WTC11 (cell line): Measurements from ENCODE around the gene DMGDH. TPM values are rescaled to one million over a fixed set of nuclear protein-coding genes. Genes with fewer than 3 reads are reported as not detected.

Experiments
- ATAC-seq: fragments of 200-7000 bp; cut with Tn5 transposase; 2 replicates; pipeline ENCODE4 v1.10.0; 2021; ENCODE audit warnings: mild to moderate bottlenecking, moderate library complexity
- CTCF ChIA-PET: fragments of 300-600 bp; sonication (Branson Sonifier 250); formaldehyde crosslinking; loops from one replicate; lab custom pipeline; 2021; ENCODE audit warnings: antibody characterized with exemption; lab: Charles Lee
- POLR2A ChIA-PET: fragments of 350-600 bp; sonication (Branson Sonifier 250); formaldehyde crosslinking; loops from one replicate; lab custom pipeline; 2021; ENCODE audit warnings: antibody characterized with exemption; lab: Charles Lee
- DNase-seq: peaks from one replicate; pipeline ENCODE4 v3.0.0; 2021; ENCODE audit warnings: low spot score
- H3K27ac Mint-ChIP-seq: 2 replicates; pipeline ENCODE4 v1.8.0; 2021; ENCODE audit warnings: mixed read lengths
- H3K27me3 Mint-ChIP-seq: 2 replicates; pipeline ENCODE4 v1.8.0; 2021; ENCODE audit warnings: low read depth, mild to moderate bottlenecking, moderate library complexity, mixed read lengths
- H3K36me3 Mint-ChIP-seq: 2 replicates; pipeline ENCODE4 v1.8.0; 2021; ENCODE audit warnings: mixed read lengths
- H3K4me1 Mint-ChIP-seq: 2 replicates; pipeline ENCODE4 v1.8.0; 2022; ENCODE audit warnings: mixed read lengths
- H3K4me3 Mint-ChIP-seq: 2 replicates; pipeline ENCODE4 v1.8.0; 2021; ENCODE audit warnings: mild to moderate bottlenecking, moderate library complexity, mixed read lengths
- H3K9me3 Mint-ChIP-seq: 2 replicates; pipeline ENCODE4 v1.8.0; 2021; ENCODE audit warnings: mixed read lengths
- ATF1 ChIP-seq: sonication (generic); formaldehyde crosslinking; IDR thresholded peaks from 2 replicates; pipeline ENCODE4 v1.8.1; 2023; ENCODE audit warnings: mild to moderate bottlenecking, moderate library complexity, missing genetic modification reagents
- ATF3 ChIP-seq: sonication (generic); formaldehyde crosslinking; conservative IDR thresholded peaks from 2 replicates; pipeline ENCODE4 v1.8.1; 2022; ENCODE audit warnings: mild to moderate bottlenecking, missing genetic modification reagents
- CBFB ChIP-seq: sonication (generic); formaldehyde crosslinking; IDR thresholded peaks from 2 replicates; pipeline ENCODE4 v1.8.1; 2022; ENCODE audit warnings: mild to moderate bottlenecking, low read depth, missing genetic modification reagents
- CREB1 ChIP-seq: sonication (generic); formaldehyde crosslinking; IDR thresholded peaks from 2 replicates; pipeline ENCODE4 v1.8.0; 2023; ENCODE audit warnings: mild to moderate bottlenecking, missing genetic modification reagents
- ELF4 ChIP-seq: sonication (generic); formaldehyde crosslinking; IDR thresholded peaks from 2 replicates; pipeline ENCODE4 v1.8.1; 2022; ENCODE audit warnings: low read depth, mild to moderate bottlenecking, moderate library complexity, missing genetic modification reagents
- FOXK1 ChIP-seq: sonication (generic); formaldehyde crosslinking; IDR thresholded peaks from 2 replicates; pipeline ENCODE4 v1.8.0; 2022; ENCODE audit warnings: mild to moderate bottlenecking, moderate library complexity, missing genetic modification reagents
- FOXP1 ChIP-seq: sonication (generic); formaldehyde crosslinking; IDR thresholded peaks from 2 replicates; pipeline ENCODE4 v1.8.0; 2022; ENCODE audit warnings: missing genetic modification reagents, mild to moderate bottlenecking, moderate library complexity, borderline replicate concordance
- GTF2I ChIP-seq: fragments of 250-450 bp; sonication (Bioruptor Pico); conservative IDR thresholded peaks from 2 replicates; pipeline ENCODE4 v1.4.0; 2021; ENCODE audit warnings: mild to moderate bottlenecking
- JAZF1 ChIP-seq: fragments of 250-450 bp; sonication (Bioruptor Pico); IDR thresholded peaks from 2 replicates; pipeline ENCODE4 v1.9.0; 2021; ENCODE audit warnings: moderate library complexity, mild to moderate bottlenecking, inconsistent platforms
- KAT7 ChIP-seq: sonication (generic); formaldehyde crosslinking; IDR thresholded peaks from 2 replicates; pipeline ENCODE4 v1.8.1; 2023; ENCODE audit warnings: missing genetic modification reagents, mild to moderate bottlenecking, borderline replicate concordance
- NFATC4 ChIP-seq: fragments of 250-450 bp; sonication (Bioruptor Pico); IDR thresholded peaks from 2 replicates; pipeline ENCODE4 v1.9.0; 2021; ENCODE audit warnings: mild to moderate bottlenecking
- NFYB ChIP-seq: sonication (generic); formaldehyde crosslinking; conservative IDR thresholded peaks from 2 replicates; pipeline ENCODE4 v1.8.0; 2022; ENCODE audit warnings: low read depth, missing genetic modification reagents
- SP1 ChIP-seq: sonication (generic); formaldehyde crosslinking; conservative IDR thresholded peaks from 2 replicates; pipeline ENCODE4 v1.8.1; 2022; ENCODE audit warnings: missing genetic modification reagents
- ZNF263 ChIP-seq: sonication (generic); formaldehyde crosslinking; IDR thresholded peaks from 2 replicates; pipeline ENCODE4 v1.8.1; 2022; ENCODE audit warnings: low read depth, mild to moderate bottlenecking, moderate library complexity, missing genetic modification reagents
- ZNF423 ChIP-seq: fragments of 250-450 bp; sonication (Bioruptor Pico); IDR thresholded peaks from 2 replicates; pipeline ENCODE4 v2.1.2; 2022; ENCODE audit warnings: mild to moderate bottlenecking, moderate library complexity
- ZNF671 ChIP-seq: fragments of 250-450 bp; sonication (Bioruptor Pico); IDR thresholded peaks from 2 replicates; pipeline ENCODE4 v1.8.0; 2021; ENCODE audit warnings: mild to moderate bottlenecking
- total RNA-seq: library from RNA; stranded (reverse); gene quantifications from 3 replicates; pipeline ENCODE4 v1.2.3, GENCODE V29; 2021
- TF ChIP-seq, protein P1 (sequence below): sonication (generic); formaldehyde crosslinking; IDR thresholded peaks from 2 replicates; pipeline ENCODE4 v1.8.1; 2023; ENCODE audit warnings: mild to moderate bottlenecking, missing genetic modification reagents
- TF ChIP-seq, protein P2 (sequence below): sonication (generic); formaldehyde crosslinking; conservative IDR thresholded peaks from 2 replicates; pipeline ENCODE4 v1.8.1; 2023; ENCODE audit warnings: mild to moderate bottlenecking, low read depth, missing genetic modification reagents, moderate library complexity
- TF ChIP-seq, protein P3 (sequence below): fragments of 200-600 bp; IDR thresholded peaks from 2 replicates; pipeline ENCODE4 v1.8.0; 2022; ENCODE audit warnings: antibody characterized with exemption

The DMGDH gene
- total RNA-seq, 1 experiment from 2014 or later: 0.35 TPM

- peak; percentile 83 for ATAC-seq
These were observed 48.5 kb downstream of the DMGDH start for GRCh38 chr5:79020861-79021561.

DNA sequence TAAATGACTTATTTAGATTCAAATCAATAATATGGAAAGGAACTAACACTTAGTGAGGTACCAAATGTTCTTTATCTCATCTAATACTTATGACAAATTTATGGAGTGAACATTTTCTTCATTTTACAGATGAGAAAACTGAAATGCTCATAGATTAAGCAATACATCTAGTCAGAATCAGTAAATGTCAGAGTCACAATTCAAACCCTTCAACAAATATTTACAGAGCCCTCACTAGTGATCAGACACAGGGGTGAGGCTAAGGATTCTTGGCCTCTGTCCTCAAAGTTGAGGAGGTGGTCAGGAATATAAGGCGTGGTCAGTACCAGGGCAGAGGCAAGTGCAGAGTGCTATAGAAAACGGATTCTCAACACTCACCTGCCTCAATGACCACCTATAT is 54.8 kb downstream of the DMGDH start:
- ChIA-PET POLR2A (no interaction called here), CTCF (interaction anchor here (2.1 kb wide), 1 partner anchor 10 kb away, joined by 8 read pairs; no protein-coding TSS in a partner anchor)
- peaks cover 27% of the 10 kb centered on the region for H3K9me3 Mint-ChIP-seq
- ATAC-seq: no peak
- H3K36me3 Mint-ChIP-seq: peaks cover 11% of the 10 kb centered on the region
- no peak for DNase-seq
- H3K4me1 Mint-ChIP-seq: no peaks in the 10 kb centered on the region
- H3K27me3 Mint-ChIP-seq: no peaks in the 10 kb centered on the region
- no peak overlapping the region for H3K4me3 Mint-ChIP-seq
- H3K27ac Mint-ChIP-seq: no peak overlapping the region
- TF ChIP-seq CBFB (CRISPR knock-in tag): no peak
- no peak for TF ChIP-seq SP1 (CRISPR knock-in tag)
- TF ChIP-seq ATF3 (CRISPR knock-in tag): no peak
- TF ChIP-seq ZNF423 (CRISPR knock-in tag): no peak
- TF ChIP-seq, protein P1, sequence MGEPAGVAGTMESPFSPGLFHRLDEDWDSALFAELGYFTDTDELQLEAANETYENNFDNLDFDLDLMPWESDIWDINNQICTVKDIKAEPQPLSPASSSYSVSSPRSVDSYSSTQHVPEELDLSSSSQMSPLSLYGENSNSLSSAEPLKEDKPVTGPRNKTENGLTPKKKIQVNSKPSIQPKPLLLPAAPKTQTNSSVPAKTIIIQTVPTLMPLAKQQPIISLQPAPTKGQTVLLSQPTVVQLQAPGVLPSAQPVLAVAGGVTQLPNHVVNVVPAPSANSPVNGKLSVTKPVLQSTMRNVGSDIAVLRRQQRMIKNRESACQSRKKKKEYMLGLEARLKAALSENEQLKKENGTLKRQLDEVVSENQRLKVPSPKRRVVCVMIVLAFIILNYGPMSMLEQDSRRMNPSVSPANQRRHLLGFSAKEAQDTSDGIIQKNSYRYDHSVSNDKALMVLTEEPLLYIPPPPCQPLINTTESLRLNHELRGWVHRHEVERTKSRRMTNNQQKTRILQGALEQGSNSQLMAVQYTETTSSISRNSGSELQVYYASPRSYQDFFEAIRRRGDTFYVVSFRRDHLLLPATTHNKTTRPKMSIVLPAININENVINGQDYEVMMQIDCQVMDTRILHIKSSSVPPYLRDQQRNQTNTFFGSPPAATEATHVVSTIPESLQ (CRISPR knock-in tag): no peak
- TF ChIP-seq, protein P2, sequence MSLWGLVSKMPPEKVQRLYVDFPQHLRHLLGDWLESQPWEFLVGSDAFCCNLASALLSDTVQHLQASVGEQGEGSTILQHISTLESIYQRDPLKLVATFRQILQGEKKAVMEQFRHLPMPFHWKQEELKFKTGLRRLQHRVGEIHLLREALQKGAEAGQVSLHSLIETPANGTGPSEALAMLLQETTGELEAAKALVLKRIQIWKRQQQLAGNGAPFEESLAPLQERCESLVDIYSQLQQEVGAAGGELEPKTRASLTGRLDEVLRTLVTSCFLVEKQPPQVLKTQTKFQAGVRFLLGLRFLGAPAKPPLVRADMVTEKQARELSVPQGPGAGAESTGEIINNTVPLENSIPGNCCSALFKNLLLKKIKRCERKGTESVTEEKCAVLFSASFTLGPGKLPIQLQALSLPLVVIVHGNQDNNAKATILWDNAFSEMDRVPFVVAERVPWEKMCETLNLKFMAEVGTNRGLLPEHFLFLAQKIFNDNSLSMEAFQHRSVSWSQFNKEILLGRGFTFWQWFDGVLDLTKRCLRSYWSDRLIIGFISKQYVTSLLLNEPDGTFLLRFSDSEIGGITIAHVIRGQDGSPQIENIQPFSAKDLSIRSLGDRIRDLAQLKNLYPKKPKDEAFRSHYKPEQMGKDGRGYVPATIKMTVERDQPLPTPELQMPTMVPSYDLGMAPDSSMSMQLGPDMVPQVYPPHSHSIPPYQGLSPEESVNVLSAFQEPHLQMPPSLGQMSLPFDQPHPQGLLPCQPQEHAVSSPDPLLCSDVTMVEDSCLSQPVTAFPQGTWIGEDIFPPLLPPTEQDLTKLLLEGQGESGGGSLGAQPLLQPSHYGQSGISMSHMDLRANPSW (CRISPR knock-in tag): no peak
- TF ChIP-seq ZNF671 (CRISPR knock-in tag): no peak
- no peak for TF ChIP-seq ZNF263 (CRISPR knock-in tag)
- TF ChIP-seq NFYB (CRISPR knock-in tag): no peak
- no peak for TF ChIP-seq FOXK1 (CRISPR knock-in tag)
- no peak for TF ChIP-seq KAT7 (CRISPR knock-in tag)
- no peak for TF ChIP-seq CREB1 (CRISPR knock-in tag)
- TF ChIP-seq ATF1 (CRISPR knock-in tag): no peak
- no peak for TF ChIP-seq FOXP1
- no peak for TF ChIP-seq NFATC4
- no peak for TF ChIP-seq ELF4
- no peak for TF ChIP-seq JAZF1 (CRISPR knock-in tag)

More at GRCh38 chr5:79020861-79021561, 48.5 kb downstream of the DMGDH start:
- Mint-ChIP-seq H3K27ac (no peak overlapping the region), H3K4me1 (peaks cover 20% of the 10 kb centered on the region), H3K27me3 (no peaks in the 10 kb centered on the region; the same call in 1 of the 2 replicates), H3K36me3 (no peaks in the 10 kb centered on the region), H3K4me3 (peak overlapping the region; percentile 48), H3K9me3 (no peaks in the 10 kb centered on the region)
- DNase-seq: peak; percentile 64
- TF ChIP-seq, protein P3, sequence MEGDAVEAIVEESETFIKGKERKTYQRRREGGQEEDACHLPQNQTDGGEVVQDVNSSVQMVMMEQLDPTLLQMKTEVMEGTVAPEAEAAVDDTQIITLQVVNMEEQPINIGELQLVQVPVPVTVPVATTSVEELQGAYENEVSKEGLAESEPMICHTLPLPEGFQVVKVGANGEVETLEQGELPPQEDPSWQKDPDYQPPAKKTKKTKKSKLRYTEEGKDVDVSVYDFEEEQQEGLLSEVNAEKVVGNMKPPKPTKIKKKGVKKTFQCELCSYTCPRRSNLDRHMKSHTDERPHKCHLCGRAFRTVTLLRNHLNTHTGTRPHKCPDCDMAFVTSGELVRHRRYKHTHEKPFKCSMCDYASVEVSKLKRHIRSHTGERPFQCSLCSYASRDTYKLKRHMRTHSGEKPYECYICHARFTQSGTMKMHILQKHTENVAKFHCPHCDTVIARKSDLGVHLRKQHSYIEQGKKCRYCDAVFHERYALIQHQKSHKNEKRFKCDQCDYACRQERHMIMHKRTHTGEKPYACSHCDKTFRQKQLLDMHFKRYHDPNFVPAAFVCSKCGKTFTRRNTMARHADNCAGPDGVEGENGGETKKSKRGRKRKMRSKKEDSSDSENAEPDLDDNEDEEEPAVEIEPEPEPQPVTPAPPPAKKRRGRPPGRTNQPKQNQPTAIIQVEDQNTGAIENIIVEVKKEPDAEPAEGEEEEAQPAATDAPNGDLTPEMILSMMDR: peak; percentile 51; the same call in 1 of the 2 replicates
- no peak for TF ChIP-seq GTF2I (CRISPR knock-in tag)
- ChIA-PET POLR2A (no interaction called here), CTCF (interaction anchor here (0.5 to 8.5 kb wide), 50 partner anchors 9 to 1062 kb away, joined by 3 to 358 read pairs (median 4); partner anchors contain the start of genes AP3B1 and ARSB)
